GOT3 (cell line): ENCODE measurements around the gene SPDYC.
A peak's percentile ranks its signal among the peaks of the same experiment; 100 is the strongest.
"Not testable (repeated sequence)": the region's sequence is repeated elsewhere in the genome, so short reads cannot be mapped to it uniquely, and the experiment has no call there.

ENCODE experiments used
- DNase-seq: peaks from one replicate; lab custom pipeline; 2025; ENCODE audit warnings: mixed read lengths; lab: John Stamatoyannopoulos, UW

Gene SPDYC

GRCh38 chr11:65134240-65134951 is 35.6 kb upstream of the SPDYC start, which contains the start of gene SYVN1:
TSS of gene SYVN1 (minus strand) at chr11:65134519. CDS start at chr11:65133601, 918 bp downstream.
- DNase-seq: peak; percentile 47

- DNase-seq: peak; percentile 44
Measured at GRCh38 chr11:65134952-65135632, 34.9 kb upstream of the SPDYC start.

- no peak for DNase-seq
Measured at GRCh38 chr11:65135633-65136145, 34.3 kb upstream of the SPDYC start.

- DNase-seq: no peak
Measured at GRCh38 chr11:65136515-65137096, 33.4 kb upstream of the SPDYC start.

GRCh38 chr11:65141896-65142494 is 28.0 kb upstream of the SPDYC start:
- no peak for DNase-seq

- DNase-seq: no peak
Measured at GRCh38 chr11:65147352-65148075, 22.5 kb upstream of the SPDYC start.

GRCh38 chr11:65148657-65149056 is 21.4 kb upstream of the SPDYC start:
- no peak for DNase-seq

GRCh38 chr11:65150131-65150508 is 19.9 kb upstream of the SPDYC start:
- not testable (repeated sequence) for DNase-seq

- no peak for DNase-seq
Measured at GRCh38 chr11:65150509-65151299, 19.3 kb upstream of the SPDYC start.

- no peak for DNase-seq
Measured at GRCh38 chr11:65151331-65151899, 18.6 kb upstream of the SPDYC start.

GRCh38 chr11:65152122-65152521 is 17.9 kb upstream of the SPDYC start:
- DNase-seq: no peak

GRCh38 chr11:65156256-65156655 is 13.8 kb upstream of the SPDYC start:
- DNase-seq: no peak

GRCh38 chr11:65156926-65157325 is 13.1 kb upstream of the SPDYC start:
- DNase-seq: no peak

GRCh38 chr11:65157336-65157735 is 12.7 kb upstream of the SPDYC start:
- DNase-seq: no peak

GRCh38 chr11:65159012-65159411 is 11.0 kb upstream of the SPDYC start:
- no peak for DNase-seq

- DNase-seq: no peak
Measured at GRCh38 chr11:65160643-65161042, 9.4 kb upstream of the SPDYC start.

- DNase-seq: no peak
Measured at GRCh38 chr11:65163684-65164083, 6.3 kb upstream of the SPDYC start.

- no peak for DNase-seq
Measured at GRCh38 chr11:65165410-65166317, 4.4 kb upstream of the SPDYC start.

- DNase-seq: no peak
Measured at GRCh38 chr11:65166893-65167292, 3.1 kb upstream of the SPDYC start.

- no peak for DNase-seq
Measured at GRCh38 chr11:65167656-65168055, 2.4 kb upstream of the SPDYC start.
